PC-9 (cell line): ENCODE data around the gene LSP1. TPM values are rescaled to one million over a fixed set of nuclear protein-coding genes. Genes with fewer than 3 reads are reported as not detected.

Source experiments
- BruUV-seq: library from RNA; stranded (reverse); fragments of 400-500 nt; replicated peaks from 2 replicates; lab custom pipeline; 2021; lab: Mats Ljungman, UMichigan
- CTCF ChIA-PET: fragments of 300-600 bp; sonication (Branson Sonifier 250); formaldehyde crosslinking; loops from one replicate; lab custom pipeline; 2022; ENCODE audit warnings: antibody characterized with exemption; lab: Charles Lee
- POLR2A ChIA-PET: fragments of 300-600 bp; sonication (Branson Sonifier 250); formaldehyde crosslinking; loops from one replicate; lab custom pipeline; 2022; ENCODE audit warnings: antibody characterized with exemption; ENCODE audit not compliant: unreplicated experiment; lab: Charles Lee
- DNase-seq, 2 experiments: peaks; one replicate each; pipeline versions ENCODE4 v3.0.0 to v3.0.0-alpha.2; 2015 to 2022; ENCODE audit warnings: mixed read lengths in 1 of 2
- H2AFZ ChIP-seq: fragments of 200-600 bp; sonication (generic); 2 replicates; pipeline ENCODE4 v1.8.1; 2017; ENCODE audit warnings: antibody characterized with exemption
- H3F3A ChIP-seq: fragments of 200-600 bp; sonication (generic); 2 replicates; pipeline ENCODE4 v1.8.1; 2017; ENCODE audit warnings: antibody characterized with exemption, mild to moderate bottlenecking, low read depth; ENCODE audit not compliant: insufficient read depth
- H3K27ac ChIP-seq: fragments of 200-600 bp; sonication (generic); 2 replicates; pipeline ENCODE4 v1.6.1; 2016; ENCODE audit warnings: mixed run types
- H3K27me3 ChIP-seq: fragments of 200-600 bp; sonication (generic); 2 replicates; pipeline ENCODE4 v1.6.1; 2016; ENCODE audit warnings: low read depth, mixed run types; ENCODE audit not compliant: insufficient read depth
- H3K36me3 ChIP-seq: fragments of 200-600 bp; sonication (generic); 2 replicates; pipeline ENCODE4 v1.6.1; 2016; ENCODE audit warnings: low read depth, mixed run types
- H3K4me1 ChIP-seq: fragments of 200-600 bp; sonication (generic); replicated peaks from 2 replicates; pipeline ENCODE4 v1.6.1; 2016; ENCODE audit warnings: mixed run types; ENCODE audit not compliant: insufficient read depth
- H3K4me2 ChIP-seq: fragments of 200-600 bp; sonication (generic); 2 replicates; pipeline ENCODE4 v1.6.1; 2017; ENCODE audit warnings: mixed run types
- H3K4me3 ChIP-seq: fragments of 200-600 bp; sonication (generic); 2 replicates; pipeline ENCODE4 v1.6.1; 2016; ENCODE audit warnings: mixed run types
- H3K79me2 ChIP-seq: fragments of 200-600 bp; sonication (generic); 2 replicates; pipeline ENCODE4 v1.6.1; 2017; ENCODE audit warnings: low read depth, mixed run types
- H3K9me2 ChIP-seq: fragments of 200-600 bp; sonication (generic); 2 replicates; pipeline ENCODE4 v1.8.1; 2017; ENCODE audit warnings: mild to moderate bottlenecking; ENCODE audit not compliant: insufficient read depth
- H3K9me3 ChIP-seq: fragments of 200-600 bp; sonication (generic); 2 replicates; pipeline ENCODE4 v1.8.1; 2016; ENCODE audit warnings: low read depth; ENCODE audit not compliant: insufficient read depth
- H4K20me1 ChIP-seq: fragments of 200-600 bp; sonication (generic); 2 replicates; pipeline ENCODE4 v1.8.1; 2017; ENCODE audit not compliant: insufficient read depth
- CTCF ChIP-seq: fragments of 200-600 bp; sonication (generic); conservative IDR thresholded peaks from 2 replicates; pipeline ENCODE4 v1.6.1; 2017; ENCODE audit warnings: mixed run types, antibody characterized with exemption, mild to moderate bottlenecking, moderate library complexity
- EZH2 ChIP-seq: fragments of 200-600 bp; sonication (generic); IDR thresholded peaks from 2 replicates; pipeline ENCODE4 v1.8.0; 2017; ENCODE audit warnings: antibody characterized with exemption, low read depth
- intact Hi-C: fragments of 100-400 bp; cut with micrococcal nuclease; formaldehyde crosslinking; loops from one replicate; pipeline ENCODE4 v1.10.0; 2022; ENCODE audit not compliant: unreplicated experiment
- total RNA-seq: library from RNA; stranded (reverse); gene quantifications from 2 replicates; pipeline ENCODE4 v1.2.3, GENCODE V29; 2021

Gene LSP1
- total RNA-seq, 1 experiment from 2014 or later: 2.6 TPM

DNA sequence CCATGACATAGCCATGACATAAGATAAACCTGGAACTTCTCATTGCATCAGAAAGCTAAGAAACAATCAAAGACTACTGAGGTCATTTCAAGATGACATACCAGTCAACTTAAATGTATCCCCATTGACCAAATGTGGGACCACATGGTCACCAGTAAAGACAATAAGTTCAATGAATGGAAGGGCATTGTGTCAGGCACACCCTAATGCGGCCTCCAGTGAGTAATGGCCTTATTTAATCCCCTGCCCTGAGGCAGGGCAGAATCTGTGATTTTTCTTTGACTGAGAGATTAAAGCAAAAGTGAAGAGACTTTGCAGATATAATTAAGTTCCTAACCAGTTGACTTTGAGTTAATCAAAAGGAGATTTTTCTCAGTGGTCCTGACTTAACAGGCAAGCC lies 35.4 kb upstream of the LSP1 start:
- intact Hi-C loops: no loop called here
- H3F3A ChIP-seq: peaks cover 4% of the 10 kb centered on the region; the same call in 1 of the 2 replicates
- ChIA-PET CTCF (no interaction called here), POLR2A (no interaction called here)
- H3K27me3 ChIP-seq: no peaks in the 10 kb centered on the region
- no peaks in the 10 kb centered on the region; the same call in 1 of the 2 replicates for H3K9me3 ChIP-seq
- no peak for TF ChIP-seq EZH2
- no TSS peak for BruUV-seq
- 0 out of 2 replicates have a peak, but pooled peaks cover 4% of the 10 kb centered on the region for H3K4me1 ChIP-seq
- H2AFZ ChIP-seq: no peak overlapping the region
- DNase-seq: peak in 1 of 2 experiments; percentile 66
- H3K27ac ChIP-seq: 0 out of 2 replicates have a peak overlapping the region, but pooled peaks have one; percentile 38
- no peaks in the 10 kb centered on the region for H4K20me1 ChIP-seq
- no peak overlapping the region for H3K4me3 ChIP-seq
- no peak overlapping the region for H3K4me2 ChIP-seq
- H3K36me3 ChIP-seq: no peaks in the 10 kb centered on the region
- no peaks in the 10 kb centered on the region for H3K79me2 ChIP-seq
- H3K9me2 ChIP-seq: no peaks in the 10 kb centered on the region

DNA sequence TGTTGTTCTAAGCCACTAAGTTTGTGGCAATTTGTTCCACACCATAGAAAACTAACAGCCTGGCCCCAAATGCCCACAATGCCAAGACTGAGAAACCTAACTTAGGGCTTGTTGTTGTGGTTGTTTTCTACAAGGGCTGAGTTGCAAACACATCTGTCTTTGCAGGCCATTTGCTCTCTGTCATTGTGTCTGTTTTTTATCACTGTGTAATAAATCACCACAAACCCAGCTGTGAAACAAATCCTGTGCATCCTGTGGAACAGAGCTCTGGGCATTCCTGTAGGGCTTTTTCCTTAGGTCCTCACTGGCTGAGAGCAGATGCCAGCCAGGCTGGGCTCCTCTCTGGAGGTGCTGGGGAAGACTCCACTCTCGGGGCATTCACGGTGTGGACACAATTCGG lies 33.8 kb upstream of the LSP1 start:
- POLR2A ChIA-PET: no interaction called here
- Histone ChIP-seq H3K4me3 (no peak overlapping the region), H3K79me2 (no peaks in the 10 kb centered on the region), H3K9me2 (no peaks in the 10 kb centered on the region), H3K4me2 (no peak overlapping the region), H3K27me3 (no peaks in the 10 kb centered on the region), H2AFZ (no peak overlapping the region), H4K20me1 (no peaks in the 10 kb centered on the region), H3K36me3 (no peaks in the 10 kb centered on the region), H3K4me1 (0 out of 2 replicates have a peak, but pooled peaks cover 4% of the 10 kb centered on the region), H3K27ac (no peak overlapping the region), H3K9me3 (no peaks in the 10 kb centered on the region; the same call in 1 of the 2 replicates), H3F3A (peaks cover 4% of the 10 kb centered on the region; the same call in 1 of the 2 replicates)
- intact Hi-C loops: no loop called here
- DNase-seq: no peak
- no TSS peak for BruUV-seq
- no peak for TF ChIP-seq CTCF
- no peak for TF ChIP-seq EZH2
- CTCF ChIA-PET: no interaction called here

DNA sequence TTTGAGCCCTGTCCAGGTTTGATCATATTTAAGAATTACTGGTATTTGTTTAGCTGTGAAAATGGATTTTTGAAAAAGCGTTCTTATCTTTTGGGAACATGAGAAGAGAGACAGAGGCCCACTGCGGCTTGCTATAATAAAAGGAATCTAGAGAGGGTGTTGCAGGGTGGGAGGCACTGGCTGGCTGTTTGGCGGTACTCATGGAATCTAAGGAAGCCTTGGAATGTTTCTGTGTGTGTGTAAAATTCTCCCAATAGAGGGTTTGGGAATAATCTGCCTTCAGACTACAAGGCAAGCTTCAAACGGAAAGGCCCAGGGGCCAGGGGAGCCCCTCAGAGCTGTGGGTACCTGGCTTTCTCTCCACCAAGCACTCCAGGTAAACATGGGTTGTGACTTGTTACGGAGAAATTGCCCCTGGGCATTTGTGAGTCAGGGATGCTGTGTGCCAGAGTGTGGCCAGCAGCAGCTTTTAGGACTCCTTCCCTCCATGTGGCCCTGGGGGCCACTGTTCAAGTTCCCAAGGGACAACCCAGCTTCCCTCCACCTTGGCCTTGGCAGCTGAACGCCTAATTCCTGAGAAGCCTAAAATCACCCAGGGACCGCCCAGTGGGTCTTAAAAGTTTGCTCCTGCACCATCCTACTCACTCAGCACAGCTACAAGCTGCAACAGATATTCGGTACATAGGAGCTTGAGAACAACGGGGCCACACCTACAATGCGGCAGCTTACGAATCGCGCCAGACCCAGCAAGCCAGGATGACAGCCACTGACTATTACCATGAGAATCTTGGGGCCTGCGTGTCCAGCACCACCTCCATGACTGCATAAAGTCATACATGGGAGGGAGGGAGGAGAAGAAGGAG lies 32.2 kb upstream of the LSP1 start:
- intact Hi-C loops: loop anchor here (10.0 kb wide), 1 partner anchor 276 kb away; no protein-coding TSS in a partner anchor
- H3K4me2 ChIP-seq: no peak overlapping the region
- CTCF ChIA-PET: interaction anchor here (0.5 kb wide), 1 partner anchor 10 kb away, joined by 3 read pairs; no protein-coding TSS in a partner anchor

More for the DNA sequence above, 32.2 kb upstream of the LSP1 start:
- no peak overlapping the region for H3K4me3 ChIP-seq
- H3K79me2 ChIP-seq: no peaks in the 10 kb centered on the region
- TF ChIP-seq CTCF (no peak), EZH2 (no peak)
- no peak overlapping the region for H3K27ac ChIP-seq
- no peaks in the 10 kb centered on the region; the same call in 1 of the 2 replicates for H3K9me3 ChIP-seq
- POLR2A ChIA-PET: no interaction called here
- no TSS peak for BruUV-seq
- H3K4me1 ChIP-seq: 0 out of 2 replicates have a peak, but pooled peaks cover 4% of the 10 kb centered on the region
- H3K9me2 ChIP-seq: no peaks in the 10 kb centered on the region
- H3F3A ChIP-seq: peaks cover 4% of the 10 kb centered on the region; the same call in 1 of the 2 replicates
- H3K27me3 ChIP-seq: no peaks in the 10 kb centered on the region
- H2AFZ ChIP-seq: no peak overlapping the region
- DNase-seq: no peak
- no peaks in the 10 kb centered on the region for H3K36me3 ChIP-seq
- H4K20me1 ChIP-seq: no peaks in the 10 kb centered on the region
